Activated CD4-positive, alpha-beta memory T cell treated with anti-CD3 and anti-CD28 coated beads, Interleukin-2, amount 10 ng/mL, durations not matched to agents 7 days and 5 days (primary cell): ENCODE results near the gene ZMYND8. TPM values are rescaled to one million over a fixed set of nuclear protein-coding genes. Genes with fewer than 3 reads are reported as not detected.
"Not testable (repeated sequence)": the region's sequence is repeated elsewhere in the genome, so short reads cannot be mapped to it uniquely, and the experiment has no call there.

ENCODE experiments used
- CTCF ChIA-PET: fragments of 350-600 bp; sonication (Branson Sonifier 250); formaldehyde crosslinking; loops from one replicate; lab custom pipeline; 2021; ENCODE audit warnings: antibody characterized with exemption, inconsistent platforms; lab: Charles Lee
- POLR2A ChIA-PET: fragments of 350-600 bp; sonication (Branson Sonifier 250); formaldehyde crosslinking; loops from one replicate; lab custom pipeline; 2021; ENCODE audit warnings: antibody characterized with exemption; lab: Charles Lee
- DNase-seq: peaks from one replicate; pipeline ENCODE4 v3.0.0-alpha.2; 2020
- H3K27ac Mint-ChIP-seq: one replicate; pipeline ENCODE4 v1.8.0; 2021; ENCODE audit warnings: mild to moderate bottlenecking, mixed read lengths
- H3K27me3 Mint-ChIP-seq: one replicate; pipeline ENCODE4 v1.8.0; 2021; ENCODE audit warnings: mixed read lengths
- H3K36me3 Mint-ChIP-seq: one replicate; pipeline ENCODE4 v1.8.0; 2021; ENCODE audit warnings: low read depth, mixed read lengths
- H3K4me1 Mint-ChIP-seq: one replicate; pipeline ENCODE4 v1.8.0; 2021; ENCODE audit warnings: mixed read lengths
- H3K4me3 Mint-ChIP-seq: one replicate; pipeline ENCODE4 v1.8.0; 2021; ENCODE audit warnings: mild to moderate bottlenecking, mixed read lengths
- H3K9me3 Mint-ChIP-seq: one replicate; pipeline ENCODE4 v1.8.0; 2021; ENCODE audit warnings: mixed read lengths
- total RNA-seq, 2 experiments: library from RNA; stranded (reverse); gene quantifications; one replicate each; pipeline ENCODE4 v1.2.3, GENCODE V29; 2021

Gene ZMYND8
- total RNA-seq, 2 experiments from 2014 or later, result 37.8 to 44.2 TPM

- H3K4me3 Mint-ChIP-seq, DNase-seq, H3K27ac Mint-ChIP-seq, H3K27me3 Mint-ChIP-seq, H3K9me3 Mint-ChIP-seq, POLR2A ChIA-PET, H3K4me1 Mint-ChIP-seq: not testable (repeated sequence)
- peaks cover 54% of the 10 kb centered on the region for H3K36me3 Mint-ChIP-seq
- CTCF ChIA-PET, result interaction anchor here (0.5 kb wide), 1 partner anchor 178 kb away, joined by 4 read pairs; no protein-coding TSS in a partner anchor
Measured at GRCh38 chr20:47260540-47261126, 95.9 kb downstream of the ZMYND8 start.

- Mint-ChIP-seq H3K36me3 (peaks cover 58% of the 10 kb centered on the region), H3K27me3 (no peaks in the 10 kb centered on the region), H3K4me3 (no peak overlapping the region), H3K4me1 (peaks cover 8% of the 10 kb centered on the region), H3K27ac (no peak overlapping the region), H3K9me3 (no peaks in the 10 kb centered on the region)
- DNase-seq, result no peak
- CTCF ChIA-PET, result interaction anchor here (0.6 to 1.9 kb wide), 2 partner anchors 14 to 43 kb away, joined by 4 to 11 read pairs; no protein-coding TSS in a partner anchor
- POLR2A ChIA-PET, result no interaction called here
Measured at GRCh38 chr20:47258745-47259695, 97.5 kb downstream of the ZMYND8 start.

- H3K4me3 Mint-ChIP-seq, result no peak overlapping the region
- ChIA-PET CTCF (interaction anchor here (1.0 to 1.9 kb wide), 2 partner anchors 15 to 127 kb away, joined by 4 to 11 read pairs; no protein-coding TSS in a partner anchor), POLR2A (no interaction called here)
- peaks cover 60% of the 10 kb centered on the region for H3K36me3 Mint-ChIP-seq
- H3K9me3 Mint-ChIP-seq, result no peaks in the 10 kb centered on the region
- no peaks in the 10 kb centered on the region for H3K27me3 Mint-ChIP-seq
- no peak for DNase-seq
- H3K27ac Mint-ChIP-seq, result no peak overlapping the region
- H3K4me1 Mint-ChIP-seq, result peaks cover 8% of the 10 kb centered on the region
Measured at GRCh38 chr20:47257771-47258170, 98.7 kb downstream of the ZMYND8 start.

DNA sequence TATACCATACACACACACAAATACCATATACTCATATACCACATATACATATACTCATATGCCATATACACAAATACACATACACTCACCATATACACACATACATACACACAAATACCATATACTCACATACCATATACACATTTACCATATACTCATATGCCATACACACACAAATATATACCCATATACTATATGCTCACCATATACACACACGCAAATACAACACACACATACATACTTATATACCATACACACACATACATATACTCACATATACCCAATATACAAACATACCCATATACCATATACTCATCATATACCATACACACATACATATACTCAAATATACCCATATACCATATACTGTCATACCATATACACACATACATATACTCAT, 99.2 kb downstream of the ZMYND8 start:
- Mint-ChIP-seq H3K27me3 (no peaks in the 10 kb centered on the region), H3K4me1 (peaks cover 8% of the 10 kb centered on the region), H3K4me3 (no peak overlapping the region), H3K36me3 (peaks cover 56% of the 10 kb centered on the region), H3K27ac (no peak overlapping the region), H3K9me3 (no peaks in the 10 kb centered on the region)
- ChIA-PET POLR2A (no interaction called here), CTCF (no interaction called here)
- DNase-seq, result no peak

GRCh38 chr20:47256668-47257236, 99.7 kb downstream of the ZMYND8 start:
- no peaks in the 10 kb centered on the region for H3K27me3 Mint-ChIP-seq

GRCh38 chr20:47253872-47254271, 102.6 kb downstream of the ZMYND8 start:
- no peak overlapping the region for H3K27ac Mint-ChIP-seq
- DNase-seq, result no peak
- H3K9me3 Mint-ChIP-seq, result no peaks in the 10 kb centered on the region
- CTCF ChIA-PET, result interaction anchor here (1.8 kb wide), 1 partner anchor 130 kb away, joined by 9 read pairs; no protein-coding TSS in a partner anchor
- H3K4me3 Mint-ChIP-seq, result no peak overlapping the region
- POLR2A ChIA-PET, result interaction anchor here (1.2 kb wide), 1 partner anchor 130 kb away, joined by 3 read pairs; no protein-coding TSS in a partner anchor
- no peaks in the 10 kb centered on the region for H3K27me3 Mint-ChIP-seq
- peaks cover 2% of the 10 kb centered on the region for H3K4me1 Mint-ChIP-seq
- peaks cover 44% of the 10 kb centered on the region for H3K36me3 Mint-ChIP-seq

More at GRCh38 chr20:47256668-47257236, 99.7 kb downstream of the ZMYND8 start:
- Mint-ChIP-seq H3K36me3 (peaks cover 51% of the 10 kb centered on the region), H3K27ac (no peak overlapping the region), H3K4me3 (no peak overlapping the region), H3K4me1 (peaks cover 8% of the 10 kb centered on the region), H3K9me3 (no peaks in the 10 kb centered on the region)
- ChIA-PET CTCF (no interaction called here), POLR2A (no interaction called here)
- no peak for DNase-seq

- ChIA-PET CTCF (interaction anchor here (1.8 kb wide), 1 partner anchor 131 kb away, joined by 9 read pairs; no protein-coding TSS in a partner anchor), POLR2A (interaction anchor here (1.2 kb wide), 1 partner anchor 131 kb away, joined by 3 read pairs; no protein-coding TSS in a partner anchor)
- DNase-seq, result no peak
- H3K9me3 Mint-ChIP-seq, result no peaks in the 10 kb centered on the region
- H3K27ac Mint-ChIP-seq, result no peak overlapping the region
- H3K4me3 Mint-ChIP-seq, result no peak overlapping the region
- H3K27me3 Mint-ChIP-seq, result no peaks in the 10 kb centered on the region
- H3K4me1 Mint-ChIP-seq, result peaks cover under 1% of the 10 kb centered on the region
- H3K36me3 Mint-ChIP-seq, result peaks cover 46% of the 10 kb centered on the region
Measured at GRCh38 chr20:47252879-47253307, 103.6 kb downstream of the ZMYND8 start.

- CTCF ChIA-PET, result no interaction called here
- Mint-ChIP-seq H3K36me3 (peaks cover 49% of the 10 kb centered on the region), H3K27ac (no peak overlapping the region), H3K27me3 (no peaks in the 10 kb centered on the region), H3K4me1 (no peaks in the 10 kb centered on the region), H3K4me3 (no peak overlapping the region), H3K9me3 (no peaks in the 10 kb centered on the region)
- DNase-seq, result no peak
- POLR2A ChIA-PET, result no interaction called here
Measured at GRCh38 chr20:47251154-47252020, 105.1 kb downstream of the ZMYND8 start.

- DNase-seq, result no peak
- H3K27ac Mint-ChIP-seq, result peak overlapping the region; percentile 40
- no peaks in the 10 kb centered on the region for H3K9me3 Mint-ChIP-seq
- H3K4me1 Mint-ChIP-seq, result no peaks in the 10 kb centered on the region
- H3K36me3 Mint-ChIP-seq, result peaks cover 59% of the 10 kb centered on the region
- ChIA-PET CTCF (no interaction called here), POLR2A (no interaction called here)
- H3K4me3 Mint-ChIP-seq, result no peak overlapping the region
- no peaks in the 10 kb centered on the region for H3K27me3 Mint-ChIP-seq
Measured at GRCh38 chr20:47250360-47250759, 106.1 kb downstream of the ZMYND8 start.

DNA sequence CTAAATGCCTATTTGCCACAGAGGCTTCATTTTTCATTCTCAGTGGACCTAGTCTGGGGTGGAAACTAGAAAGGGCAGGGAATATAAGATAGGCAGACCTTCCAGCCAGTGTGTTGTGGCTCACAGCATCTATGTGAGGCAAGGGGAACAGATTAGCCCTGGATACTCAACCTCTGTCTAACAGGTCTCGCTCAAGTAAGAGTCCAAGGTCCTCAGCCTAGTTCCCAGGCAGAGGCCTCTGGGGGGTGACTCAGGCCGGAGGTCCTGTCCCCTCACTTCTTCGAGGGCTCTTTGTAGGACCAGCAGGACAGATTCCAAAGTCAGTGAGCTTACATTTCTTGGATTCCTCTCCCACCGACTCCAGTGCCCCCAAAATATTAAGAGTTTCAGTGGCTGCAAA, 106.6 kb downstream of the ZMYND8 start:
- ChIA-PET POLR2A (no interaction called here), CTCF (no interaction called here)
- DNase-seq, result no peak
- H3K4me3 Mint-ChIP-seq, result no peak overlapping the region
- peaks cover 61% of the 10 kb centered on the region for H3K36me3 Mint-ChIP-seq
- H3K9me3 Mint-ChIP-seq, result no peaks in the 10 kb centered on the region
- no peaks in the 10 kb centered on the region for H3K27me3 Mint-ChIP-seq
- H3K4me1 Mint-ChIP-seq, result no peaks in the 10 kb centered on the region
- no peak overlapping the region for H3K27ac Mint-ChIP-seq

DNA sequence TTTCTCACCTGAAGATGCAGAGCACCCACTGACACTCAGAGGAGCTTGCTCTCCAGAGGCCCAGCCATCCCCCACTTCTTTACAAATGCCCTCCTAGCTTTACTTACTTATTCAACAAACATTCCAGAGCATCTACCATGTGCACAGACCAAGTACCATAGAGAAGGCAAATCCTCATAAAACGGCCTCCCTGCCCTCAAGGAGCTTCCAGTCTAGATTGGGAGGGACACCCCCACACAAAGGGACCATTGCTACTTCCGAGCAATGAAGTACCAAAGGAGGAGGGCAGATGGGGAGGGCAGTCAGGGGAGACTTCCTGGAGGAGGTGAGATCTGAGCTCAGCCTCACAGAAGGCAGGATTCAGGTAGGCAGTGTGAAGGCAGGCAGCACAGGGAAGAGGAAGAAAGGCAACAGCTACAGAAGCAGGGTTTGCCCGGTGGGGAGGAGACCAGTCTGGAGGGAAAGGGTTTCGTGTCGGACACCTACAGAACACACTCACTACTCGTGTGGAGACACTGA, 108.0 kb downstream of the ZMYND8 start:
- POLR2A ChIA-PET, result no interaction called here
- Mint-ChIP-seq H3K9me3 (no peaks in the 10 kb centered on the region), H3K4me3 (no peak overlapping the region), H3K4me1 (no peaks in the 10 kb centered on the region), H3K36me3 (peaks cover 54% of the 10 kb centered on the region), H3K27me3 (no peaks in the 10 kb centered on the region), H3K27ac (no peak overlapping the region)
- DNase-seq, result no peak
- CTCF ChIA-PET, result interaction anchor here (0.5 kb wide), 1 partner anchor 242 kb away, joined by 3 read pairs; no protein-coding TSS in a partner anchor

- Mint-ChIP-seq H3K27ac (no peak overlapping the region), H3K4me1 (no peaks in the 10 kb centered on the region), H3K4me3 (no peak overlapping the region), H3K9me3 (no peaks in the 10 kb centered on the region), H3K36me3 (peaks cover 53% of the 10 kb centered on the region), H3K27me3 (no peaks in the 10 kb centered on the region)
- no peak for DNase-seq
- POLR2A ChIA-PET, result no interaction called here
- CTCF ChIA-PET, result no interaction called here
Measured at GRCh38 chr20:47247972-47248371, 108.5 kb downstream of the ZMYND8 start.
